Loucy (cell line): ENCODE data around the gene EIF4EBP2.

Source experiments
- CTCF ChIP-seq: fragments of 200-600 bp; sonication (generic); conservative IDR thresholded peaks from 2 replicates; pipeline ENCODE4 v1.5.1; 2014; ENCODE audit warnings: mild to moderate bottlenecking, antibody characterized with exemption, low read length
- EZH2phosphoT487 ChIP-seq: fragments of 200-600 bp; IDR thresholded peaks from 2 replicates; pipeline ENCODE4 v1.6.1; 2018; ENCODE audit warnings: antibody characterized with exemption, mild to moderate bottlenecking, moderate library complexity, borderline replicate concordance

GRCh38 chr10:70371846-70372245 is 32.1 kb upstream of the EIF4EBP2 start:
- no peak for TF ChIP-seq CTCF
- TF ChIP-seq EZH2phosphoT487 = no peak
